ENCODE measurements around the gene GHITM.
"Not testable (repeated sequence)": the region's sequence is repeated elsewhere in the genome, so short reads cannot be mapped to it uniquely, and the experiment has no call there.

Gene GHITM

DNA sequence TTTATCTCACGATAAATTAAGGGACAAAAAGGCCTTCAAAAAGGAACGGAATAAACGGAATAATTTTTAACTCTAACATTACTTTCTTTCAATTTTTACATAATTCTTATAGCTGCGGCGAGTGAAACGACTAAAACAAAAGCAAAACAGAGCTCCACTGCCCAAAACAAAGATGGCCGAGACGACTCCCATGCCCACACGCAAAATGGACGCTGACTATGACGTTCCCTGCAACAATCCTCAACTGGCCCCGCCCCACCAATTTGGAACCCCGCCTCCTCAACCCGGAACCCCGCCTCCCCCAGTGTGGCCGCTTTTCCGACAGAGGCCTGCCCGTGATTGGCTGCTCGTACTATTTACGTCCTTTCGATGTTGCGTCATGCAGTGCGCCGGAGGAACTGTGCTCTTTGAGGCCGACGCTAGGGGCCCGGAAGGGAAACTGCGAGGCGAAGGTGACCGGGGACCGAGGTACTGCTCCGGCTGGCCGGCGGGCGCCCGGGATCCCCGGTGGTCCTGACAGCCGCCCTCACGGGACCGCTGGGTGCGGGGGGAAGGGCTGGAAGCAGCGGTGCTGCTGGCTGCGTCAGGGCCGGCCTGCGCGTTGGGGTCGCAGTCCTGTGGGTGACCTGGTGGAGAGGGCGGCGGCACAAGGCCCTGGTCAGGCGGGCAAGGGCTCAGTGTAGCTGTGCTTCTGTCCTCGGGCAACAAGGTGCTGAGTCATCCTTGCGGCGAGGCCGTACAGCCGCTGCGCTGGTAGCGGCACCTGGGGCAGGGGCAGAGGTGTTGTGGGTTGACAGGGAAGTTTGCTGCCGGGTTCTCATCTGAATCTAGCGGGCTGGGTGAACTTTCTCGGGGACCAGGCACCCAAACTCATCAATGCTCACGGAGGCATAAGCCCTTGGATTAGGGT lies at the start of gene GHITM:
Gene GHITM (plus strand): TSS at position 384 of the 910 bp plus-strand sequence. CDS start 1,992 bp downstream, outside the sequence.
- FAIRE-seq = peak; percentile 98
- peak; percentile 89 for DNase-seq (ENCODE audit: insufficient read length, low spot score)

DNA sequence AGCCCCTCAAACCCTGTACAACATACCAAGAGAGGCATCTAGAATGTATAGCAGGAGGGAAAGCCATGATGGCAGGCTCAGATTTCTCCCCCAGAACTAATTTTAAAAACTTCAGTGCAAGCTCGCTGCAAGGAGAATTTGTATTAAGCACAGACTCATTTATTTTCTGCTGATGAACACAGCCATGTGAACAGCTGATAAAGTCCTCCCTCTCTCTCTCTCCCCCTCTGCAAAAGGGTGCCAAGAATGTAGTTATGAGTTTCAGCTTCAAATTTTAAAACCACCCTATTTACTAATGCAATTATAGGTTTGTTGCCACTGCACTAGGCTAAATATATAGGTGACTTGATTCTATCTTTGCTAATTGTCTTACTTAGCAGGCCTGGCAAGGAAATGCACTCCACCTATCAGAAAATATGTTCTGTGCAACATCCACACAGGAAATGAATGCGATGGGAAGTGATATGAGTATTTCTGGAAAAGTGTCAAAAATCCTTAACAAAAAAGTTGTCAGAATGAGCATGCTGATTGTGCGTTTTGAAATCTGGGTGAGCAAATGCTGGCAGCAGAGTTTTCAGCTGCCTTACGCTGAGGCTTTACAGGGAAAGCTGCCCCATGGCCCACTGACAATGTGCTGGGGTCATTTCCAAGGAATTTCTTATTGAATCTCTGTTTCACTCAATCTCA lies 43.4 kb upstream of the GHITM start:
- no peak for DNase-seq (ENCODE audit: insufficient read length, low spot score)
- no peak for FAIRE-seq

GRCh38 chr10:84097787-84098353 lies 41.4 kb upstream of the GHITM start:
- peak; percentile 27 for DNase-seq (ENCODE audit: insufficient read length, low spot score)
- no peak for FAIRE-seq

GRCh38 chr10:84098667-84099066 lies 40.6 kb upstream of the GHITM start:
- FAIRE-seq (no peak), DNase-seq (ENCODE audit: insufficient read length, low spot score) (no peak)

- DNase-seq (ENCODE audit: insufficient read length, low spot score) (no peak), FAIRE-seq (no peak)
Measured at GRCh38 chr10:84101042-84101441, 38.3 kb upstream of the GHITM start.

DNA sequence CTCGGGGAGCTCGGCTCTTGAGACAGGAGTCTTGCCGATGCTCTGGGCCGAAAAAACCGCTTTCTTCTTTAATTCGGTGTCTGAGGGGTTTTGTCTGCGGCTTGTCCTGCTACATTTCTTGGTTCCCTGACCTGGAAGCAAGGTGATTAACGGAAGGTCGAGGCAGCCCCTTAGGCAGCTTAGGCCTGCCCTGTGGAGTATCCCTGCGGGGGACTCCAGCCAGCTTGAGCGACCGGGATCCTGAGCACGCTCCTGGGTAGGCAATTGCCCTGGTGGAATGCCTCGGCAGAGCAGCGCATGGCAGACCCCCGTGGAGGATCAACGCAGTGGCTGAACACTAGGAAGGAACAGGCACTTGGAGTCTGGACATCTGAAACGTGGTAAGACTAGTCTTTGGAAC lies 30.5 kb upstream of the GHITM start:
- DNase-seq (ENCODE audit: insufficient read length, low spot score) (no peak), FAIRE-seq (no peak)

DNA sequence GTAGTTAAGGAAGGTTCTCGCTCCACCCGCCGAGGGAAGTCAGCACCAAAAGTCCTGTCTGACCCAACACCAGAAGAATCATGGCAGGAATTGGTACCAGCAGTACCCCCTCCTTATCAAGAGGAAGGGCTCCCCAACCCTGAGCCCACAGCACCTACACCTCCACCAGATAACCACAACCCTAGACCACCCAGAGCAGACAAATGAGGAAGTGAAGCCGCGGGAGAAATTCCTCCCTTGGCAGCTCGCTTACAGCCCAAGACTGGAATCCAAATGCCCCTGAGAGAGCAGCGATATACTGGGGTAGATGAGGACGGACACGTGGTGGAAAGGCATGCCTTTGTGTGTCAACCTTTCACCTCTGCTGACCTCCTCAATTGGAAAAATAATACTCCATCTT lies 29.5 kb upstream of the GHITM start:
- DNase-seq (ENCODE audit: insufficient read length, low spot score); FAIRE-seq: not testable (repeated sequence)

GRCh38 chr10:84113468-84113867 lies 25.8 kb upstream of the GHITM start:
- not testable (repeated sequence) for DNase-seq (ENCODE audit: insufficient read length, low spot score); FAIRE-seq

- no peak for FAIRE-seq
- DNase-seq (ENCODE audit: insufficient read length, low spot score) = no peak
Measured at GRCh38 chr10:84114088-84114667, 25.1 kb upstream of the GHITM start.

DNA sequence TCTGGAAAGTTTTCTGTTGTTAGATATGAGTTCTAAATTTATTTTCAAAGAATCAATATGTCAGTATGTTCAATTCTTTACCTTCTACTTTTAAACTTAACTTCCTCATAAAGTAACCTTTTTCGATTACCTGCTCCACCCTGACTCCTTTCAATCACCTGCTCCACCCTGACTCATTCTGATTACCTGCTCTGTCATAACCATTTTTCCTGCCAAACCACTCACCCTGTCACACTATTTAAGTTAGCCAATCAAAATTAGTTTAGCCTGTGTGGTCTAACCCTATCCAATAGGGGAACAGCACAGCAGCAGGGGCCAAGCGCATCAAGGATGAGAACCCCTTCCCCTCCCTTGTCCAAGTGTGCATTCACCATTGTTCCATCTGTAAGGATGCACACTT lies 22.1 kb upstream of the GHITM start:
- FAIRE-seq; DNase-seq (ENCODE audit: insufficient read length, low spot score): not testable (repeated sequence)

- DNase-seq (ENCODE audit: insufficient read length, low spot score) (no peak), FAIRE-seq (no peak)
Measured at GRCh38 chr10:84117686-84118394, 21.5 kb upstream of the GHITM start.

- no peak for FAIRE-seq
Measured at GRCh38 chr10:84118395-84119006, 20.8 kb upstream of the GHITM start.

DNA sequence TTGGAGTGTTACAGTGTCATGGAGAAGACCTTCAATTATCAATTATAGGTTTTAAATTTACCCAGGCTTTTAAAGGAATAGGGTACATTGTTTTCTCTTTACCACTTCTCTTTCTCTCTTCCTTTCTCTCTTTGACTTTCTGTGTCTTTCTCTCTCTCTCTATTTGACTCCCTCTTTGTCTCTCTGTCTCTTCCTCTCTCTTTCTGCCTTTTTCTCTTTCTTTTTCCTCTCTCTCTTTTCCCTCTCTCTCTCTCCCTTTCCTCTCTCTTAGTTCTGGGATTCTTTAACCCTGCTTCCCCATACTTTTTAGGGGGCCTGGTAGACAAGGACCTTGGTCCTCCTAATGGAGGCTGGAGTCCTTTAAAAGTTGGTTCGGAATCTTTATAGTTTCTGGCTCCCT lies 15.9 kb upstream of the GHITM start:
- FAIRE-seq (no peak), DNase-seq (ENCODE audit: insufficient read length, low spot score) (no peak)

More at GRCh38 chr10:84118395-84119006, 20.8 kb upstream of the GHITM start:
- DNase-seq (ENCODE audit: insufficient read length, low spot score) = no peak

- FAIRE-seq = peak; percentile 28
Measured at GRCh38 chr10:84125910-84126784, 13.2 kb upstream of the GHITM start.

GRCh38 chr10:84126785-84127167 lies 12.5 kb upstream of the GHITM start:
- no peak for DNase-seq (ENCODE audit: insufficient read length, low spot score)
- no peak for FAIRE-seq

More at GRCh38 chr10:84125910-84126784, 13.2 kb upstream of the GHITM start:
- not testable (repeated sequence) for DNase-seq (ENCODE audit: insufficient read length, low spot score)

- FAIRE-seq = no peak
- no peak for DNase-seq (ENCODE audit: insufficient read length, low spot score)
Measured at GRCh38 chr10:84135836-84136235, 3.5 kb upstream of the GHITM start.

- no peak for FAIRE-seq
- DNase-seq (ENCODE audit: insufficient read length, low spot score) = no peak
Measured at GRCh38 chr10:84137811-84138210, 1.5 kb upstream of the GHITM start.

GRCh38 chr10:84138478-84139125 lies 707 bp upstream of the GHITM start:
- DNase-seq (ENCODE audit: insufficient read length, low spot score) (peak; percentile 18), FAIRE-seq (no peak)

- DNase-seq (ENCODE audit: insufficient read length, low spot score) = peak; percentile 6
- no peak for FAIRE-seq
Measured at GRCh38 chr10:84140036-84140379, 699 bp downstream of the GHITM start.

All from HTR-8/SVneo (cell line).